Measurements from ENCODE around the gene BCAM.
A peak's percentile ranks its signal among the peaks of the same experiment; 100 is the strongest.

BCAM gene

GRCh38 chr19:44794610-44795009, 14.3 kb upstream of the BCAM start:
- no peak for DNase-seq

GRCh38 chr19:44795398-44795987, 13.4 kb upstream of the BCAM start:
- DNase-seq: no peak

- DNase-seq: no peak
These were observed 12.2 kb upstream of the BCAM start for GRCh38 chr19:44796701-44797115.

- DNase-seq: no peak
These were observed 9.1 kb upstream of the BCAM start for GRCh38 chr19:44799627-44800346.

GRCh38 chr19:44800461-44800860, 8.4 kb upstream of the BCAM start:
- peak; percentile 74 for DNase-seq

- no peak for DNase-seq
These were observed 5.2 kb upstream of the BCAM start for GRCh38 chr19:44803442-44804428.

- no peak for DNase-seq
These were observed 2.6 kb upstream of the BCAM start for GRCh38 chr19:44806291-44806690.

- DNase-seq: no peak
These were observed 1.7 kb upstream of the BCAM start for GRCh38 chr19:44807162-44807561.

- no peak for DNase-seq
These were observed 1.0 kb upstream of the BCAM start for GRCh38 chr19:44807652-44808462.

- DNase-seq: no peak
These were observed 802 bp downstream of the BCAM start for GRCh38 chr19:44809577-44810233.

GRCh38 chr19:44810234-44811121, 1.6 kb downstream of the BCAM start:
- no peak for DNase-seq

GRCh38 chr19:44811122-44811419, 2.2 kb downstream of the BCAM start:
- no peak for DNase-seq

GRCh38 chr19:44812142-44812718, 3.3 kb downstream of the BCAM start:
- no peak for DNase-seq

- DNase-seq: no peak
These were observed 4.4 kb downstream of the BCAM start for GRCh38 chr19:44813070-44813840.

GRCh38 chr19:44813841-44814470, 5.1 kb downstream of the BCAM start:
- DNase-seq: no peak

GRCh38 chr19:44814517-44814916, 5.6 kb downstream of the BCAM start:
- DNase-seq: no peak

GRCh38 chr19:44816301-44816700, 7.4 kb downstream of the BCAM start:
- DNase-seq: no peak

- no peak for DNase-seq
These were observed 9.0 kb downstream of the BCAM start for GRCh38 chr19:44817725-44818465.

All from CD4-positive, alpha-beta T cell treated with Interleukin-15 for 1 hour (primary cell).